ENCODE measurements around the gene CORO1C. TPM values are rescaled to one million over a fixed set of nuclear protein-coding genes. Genes with fewer than 3 reads are reported as not detected.

CORO1C gene
- total RNA-seq, 4 donors from 2014 or later, result 24.7 to 47.6 (median 30.9) TPM

DNA sequence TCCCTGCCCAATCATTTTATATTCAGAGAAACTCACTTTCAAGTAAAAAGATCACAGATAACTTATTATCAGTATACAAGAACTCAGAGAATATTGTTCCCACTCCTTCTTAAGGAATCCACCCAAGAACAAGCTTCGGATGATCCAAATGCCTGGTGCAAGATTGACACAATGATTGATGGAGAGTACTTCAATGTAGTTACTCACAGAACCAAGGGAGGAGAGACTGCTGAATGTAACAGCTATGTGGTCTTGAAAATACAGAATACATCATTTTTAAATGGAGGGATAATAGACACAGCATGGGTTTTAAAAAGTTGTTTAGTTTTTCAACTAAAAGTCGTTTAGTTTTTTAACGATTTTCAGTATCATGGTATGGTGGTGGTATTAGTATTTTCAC, 59.3 kb downstream of the CORO1C start:
- TF ChIP-seq, protein P1, sequence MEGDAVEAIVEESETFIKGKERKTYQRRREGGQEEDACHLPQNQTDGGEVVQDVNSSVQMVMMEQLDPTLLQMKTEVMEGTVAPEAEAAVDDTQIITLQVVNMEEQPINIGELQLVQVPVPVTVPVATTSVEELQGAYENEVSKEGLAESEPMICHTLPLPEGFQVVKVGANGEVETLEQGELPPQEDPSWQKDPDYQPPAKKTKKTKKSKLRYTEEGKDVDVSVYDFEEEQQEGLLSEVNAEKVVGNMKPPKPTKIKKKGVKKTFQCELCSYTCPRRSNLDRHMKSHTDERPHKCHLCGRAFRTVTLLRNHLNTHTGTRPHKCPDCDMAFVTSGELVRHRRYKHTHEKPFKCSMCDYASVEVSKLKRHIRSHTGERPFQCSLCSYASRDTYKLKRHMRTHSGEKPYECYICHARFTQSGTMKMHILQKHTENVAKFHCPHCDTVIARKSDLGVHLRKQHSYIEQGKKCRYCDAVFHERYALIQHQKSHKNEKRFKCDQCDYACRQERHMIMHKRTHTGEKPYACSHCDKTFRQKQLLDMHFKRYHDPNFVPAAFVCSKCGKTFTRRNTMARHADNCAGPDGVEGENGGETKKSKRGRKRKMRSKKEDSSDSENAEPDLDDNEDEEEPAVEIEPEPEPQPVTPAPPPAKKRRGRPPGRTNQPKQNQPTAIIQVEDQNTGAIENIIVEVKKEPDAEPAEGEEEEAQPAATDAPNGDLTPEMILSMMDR (IDR thresholded peaks at IDR 0.05 in 4 of 5, conservative IDR thresholded peaks at IDR 0.05 in 1 of 5), result no peak
- TF ChIP-seq POLR2A (IDR thresholded peaks at IDR 0.05), result no peak
- no peaks in the 10 kb centered on the region for H3K9me3 ChIP-seq
- H3K27ac ChIP-seq, result peak overlapping the region in 3 of 4 donors; percentile 15 to 42 (median 34)
- in situ Hi-C loops (cut with MboI; ENCODE audit: low sequenced_read_pairs in 4 of 4) (loop anchor here in 1 of 4 donors (25.0 kb wide), 1 partner anchor 415 kb away; the partner anchor contains the start of genes ALKBH2 and UNG), intact Hi-C loops (cut with DNase I; ENCODE audit: low total_unique reads) (no loop called here)
- H3K36me3 ChIP-seq, result no peaks in the 10 kb centered on the region
- ATAC-seq (no peak), DNase-seq (no peak)
- H3K4me1 ChIP-seq, result peaks cover 29 to 35% of the 10 kb centered on the region in 2 donors
- H3K27me3 ChIP-seq, result no peaks in the 10 kb centered on the region
- H3K4me3 ChIP-seq, result no peak overlapping the region

DNA sequence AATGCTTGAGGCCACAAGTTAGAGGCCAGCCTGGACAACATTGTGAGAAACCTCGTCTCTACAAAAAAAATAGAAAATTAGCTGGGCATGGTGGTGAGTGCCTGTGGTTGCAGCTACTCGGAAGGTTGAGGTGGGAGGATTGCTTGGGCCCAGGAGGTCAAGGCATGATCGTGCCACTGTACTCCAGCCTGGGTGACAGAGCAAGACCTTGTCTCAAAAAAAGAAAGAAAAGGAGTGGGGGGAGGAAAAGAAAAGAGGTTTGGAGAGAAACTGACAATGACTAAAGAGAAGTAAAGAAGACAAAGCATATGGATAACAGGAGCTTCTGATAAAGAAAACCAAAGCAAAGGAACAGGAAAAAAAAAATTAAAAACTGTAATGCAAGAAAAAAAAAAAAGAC, 60.2 kb downstream of the CORO1C start:
- H3K4me3 ChIP-seq, result no peak overlapping the region
- intact Hi-C loops (cut with DNase I; ENCODE audit: low total_unique reads), result no loop called here
- H3K27ac ChIP-seq, result peak overlapping the region; percentile 42 to 79 (median 50)
- no peaks in the 10 kb centered on the region for H3K36me3 ChIP-seq
- TF ChIP-seq, protein P1 (IDR thresholded peaks at IDR 0.05 in 4 of 5, conservative IDR thresholded peaks at IDR 0.05 in 1 of 5), result no peak
- TF ChIP-seq POLR2A (IDR thresholded peaks at IDR 0.05), result no peak
- ATAC-seq, result no peak
- peaks cover 37 to 44% of the 10 kb centered on the region in 2 donors for H3K4me1 ChIP-seq
- no peaks in the 10 kb centered on the region for H3K9me3 ChIP-seq
- no peak for DNase-seq
- in situ Hi-C loops (cut with MboI; ENCODE audit: low sequenced_read_pairs in 4 of 4), result loop anchor here in 1 of 4 donors (25.0 kb wide), 1 partner anchor 416 kb away; the partner anchor contains the start of genes ALKBH2 and UNG
- H3K27me3 ChIP-seq, result no peaks in the 10 kb centered on the region

DNA sequence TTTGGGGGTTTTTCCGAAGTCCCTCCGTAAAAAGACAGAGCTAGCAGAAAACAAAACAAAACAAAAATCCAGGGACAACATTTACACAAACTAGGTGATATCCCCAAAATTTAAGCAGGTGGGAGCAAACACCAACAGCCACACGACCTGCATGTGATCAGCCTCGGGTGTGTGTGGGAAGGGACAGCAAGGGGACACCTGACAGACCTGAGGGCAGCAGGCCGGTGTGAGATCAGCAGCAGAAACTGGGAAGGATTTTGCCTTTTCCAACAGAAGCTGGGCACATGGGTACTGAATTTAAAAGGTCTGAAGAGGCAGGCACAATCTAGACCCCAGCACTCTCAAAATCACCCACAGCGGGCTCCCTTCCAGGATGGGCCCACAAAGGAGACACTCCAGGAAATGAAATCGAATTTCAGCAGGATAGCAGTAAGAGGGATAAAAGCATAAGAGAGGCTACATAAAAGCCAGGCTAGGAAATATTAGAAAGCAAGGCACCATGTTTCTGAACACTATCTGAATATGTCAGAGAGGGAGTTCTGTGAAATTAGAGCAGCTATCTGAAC, 61.2 kb downstream of the CORO1C start:
- H3K27me3 ChIP-seq, result no peaks in the 10 kb centered on the region
- no peak overlapping the region for H3K4me3 ChIP-seq
- TF ChIP-seq, protein P1 (IDR thresholded peaks at IDR 0.05 in 4 of 5, conservative IDR thresholded peaks at IDR 0.05 in 1 of 5), result no peak
- no peak for TF ChIP-seq POLR2A (IDR thresholded peaks at IDR 0.05)
- in situ Hi-C loops (cut with MboI; ENCODE audit: low sequenced_read_pairs in 4 of 4), result loop anchor here in 1 of 4 donors (25.0 kb wide), 1 partner anchor 417 kb away; the partner anchor contains the start of genes ALKBH2 and UNG
- H3K4me1 ChIP-seq, result peaks cover 47 to 54% of the 10 kb centered on the region in 2 donors
- DNase-seq (no peak), ATAC-seq (no peak)
- peak overlapping the region; percentile 45 to 84 (median 67) for H3K27ac ChIP-seq
- no peaks in the 10 kb centered on the region for H3K9me3 ChIP-seq
- intact Hi-C loops (cut with DNase I; ENCODE audit: low total_unique reads), result no loop called here
- H3K36me3 ChIP-seq, result no peaks in the 10 kb centered on the region

DNA sequence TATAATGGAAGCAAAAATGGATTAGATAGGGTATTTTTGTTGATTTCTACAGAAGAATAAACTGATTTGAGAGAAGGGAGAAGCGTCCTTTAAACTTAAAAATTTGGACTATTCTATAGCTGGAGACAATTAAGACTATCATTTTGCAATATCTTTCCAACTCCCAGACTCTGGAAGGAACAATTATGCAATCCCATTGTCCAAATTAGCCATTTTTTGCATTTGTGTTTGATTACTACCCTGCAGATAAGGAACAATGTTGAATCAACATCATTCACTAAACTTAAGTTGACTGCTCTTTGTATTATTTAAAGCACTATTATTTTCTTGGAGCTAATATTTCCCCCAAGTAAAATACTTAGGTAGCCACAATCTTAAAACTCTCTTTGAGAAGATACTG, 62.8 kb downstream of the CORO1C start:
- Histone ChIP-seq H3K27ac (peak overlapping the region; percentile 79 to 84 (median 84)), H3K9me3 (no peaks in the 10 kb centered on the region), H3K4me1 (peaks cover 59 to 67% of the 10 kb centered on the region in 2 donors), H3K27me3 (no peaks in the 10 kb centered on the region), H3K4me3 (no peak overlapping the region), H3K36me3 (no peaks in the 10 kb centered on the region)
- in situ Hi-C loops (cut with MboI; ENCODE audit: low sequenced_read_pairs in 4 of 4) (loop anchor here in 3 of 4 donors (5.0 to 25.0 kb wide), 5 partner anchors 56 to 419 kb away; partner anchors contain the start of genes ALKBH2 (in 1 of the 3), SSH1 (in 1 of the 3) and UNG (in 1 of the 3)), intact Hi-C loops (cut with DNase I; ENCODE audit: low total_unique reads) (no loop called here)
- no peak for DNase-seq
- TF ChIP-seq, protein P1 (IDR thresholded peaks at IDR 0.05 in 4 of 5, conservative IDR thresholded peaks at IDR 0.05 in 1 of 5), result no peak
- no peak for TF ChIP-seq POLR2A (IDR thresholded peaks at IDR 0.05)
- ATAC-seq, result no peak
